ENCODE results near the gene ABI3. TPM values are rescaled to one million over a fixed set of nuclear protein-coding genes. Genes with fewer than 3 reads are reported as not detected.

The ABI3 gene, protein sequence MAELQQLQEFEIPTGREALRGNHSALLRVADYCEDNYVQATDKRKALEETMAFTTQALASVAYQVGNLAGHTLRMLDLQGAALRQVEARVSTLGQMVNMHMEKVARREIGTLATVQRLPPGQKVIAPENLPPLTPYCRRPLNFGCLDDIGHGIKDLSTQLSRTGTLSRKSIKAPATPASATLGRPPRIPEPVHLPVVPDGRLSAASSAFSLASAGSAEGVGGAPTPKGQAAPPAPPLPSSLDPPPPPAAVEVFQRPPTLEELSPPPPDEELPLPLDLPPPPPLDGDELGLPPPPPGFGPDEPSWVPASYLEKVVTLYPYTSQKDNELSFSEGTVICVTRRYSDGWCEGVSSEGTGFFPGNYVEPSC
- polyA plus RNA-seq = not detected in 2 replicates
- not detected in 2 replicates for polyA minus RNA-seq

- Histone ChIP-seq H3K4me3 (ENCODE audit: low read length) (no peak within 1 kb of the TSS), H3K9ac (ENCODE audit: low read length) (no peak within 1 kb of the TSS), H3K9me3 (ENCODE audit: low read length) (no peaks in the 10 kb centered on the region), H3K79me2 (replicated peaks; ENCODE audit: insufficient read depth, low read length) (no peaks in the 10 kb centered on the region), H3F3A (ENCODE audit: insufficient read depth, low read length, poor library complexity, severe bottlenecking) (no peaks in the 10 kb centered on the region), H4K20me1 (ENCODE audit: insufficient read depth) (no peaks in the 10 kb centered on the region), H3K36me3 (ENCODE audit: insufficient read depth, low read length) (no peaks in the 10 kb centered on the region), H3K9me2 (ENCODE audit: insufficient read depth, low read length) (no peaks in the 10 kb centered on the region), H3K27me3 (ENCODE audit: insufficient read depth, low read depth, low read length) (no peaks in the 10 kb centered on the region), H3K4me2 (ENCODE audit: low read length) (no peak within 1 kb of the TSS), H2AFZ (ENCODE audit: low read depth, low read length) (no peak within 1 kb of the TSS), H3K27ac (ENCODE audit: low read length) (no peak within 1 kb of the TSS)
- TF ChIP-seq MXI1 (conservative IDR thresholded peaks at IDR 0.05; ENCODE audit: poor library complexity, severe bottlenecking) (no peak), RAD21 (conservative IDR thresholded peaks at IDR 0.05) (no peak), EZH2 (IDR thresholded peaks at IDR 0.05; ENCODE audit: borderline replicate concordance, insufficient read depth, low read length, poor library complexity, severe bottlenecking) (no peak), SMC3 (conservative IDR thresholded peaks at IDR 0.05; ENCODE audit: poor library complexity) (no peak), CTCF (IDR thresholded peaks at IDR 0.05; ENCODE audit: poor library complexity, severe bottlenecking) (no peak), TAF1 (IDR thresholded peaks at IDR 0.05; ENCODE audit: low read depth) (no peak), POLR2AphosphoS5 (IDR thresholded peaks at IDR 0.05) (no peak), EP300 (conservative IDR thresholded peaks at IDR 0.05; ENCODE audit: poor library complexity, severe bottlenecking) (no peak)
- TF ChIP-seq, protein P1, sequence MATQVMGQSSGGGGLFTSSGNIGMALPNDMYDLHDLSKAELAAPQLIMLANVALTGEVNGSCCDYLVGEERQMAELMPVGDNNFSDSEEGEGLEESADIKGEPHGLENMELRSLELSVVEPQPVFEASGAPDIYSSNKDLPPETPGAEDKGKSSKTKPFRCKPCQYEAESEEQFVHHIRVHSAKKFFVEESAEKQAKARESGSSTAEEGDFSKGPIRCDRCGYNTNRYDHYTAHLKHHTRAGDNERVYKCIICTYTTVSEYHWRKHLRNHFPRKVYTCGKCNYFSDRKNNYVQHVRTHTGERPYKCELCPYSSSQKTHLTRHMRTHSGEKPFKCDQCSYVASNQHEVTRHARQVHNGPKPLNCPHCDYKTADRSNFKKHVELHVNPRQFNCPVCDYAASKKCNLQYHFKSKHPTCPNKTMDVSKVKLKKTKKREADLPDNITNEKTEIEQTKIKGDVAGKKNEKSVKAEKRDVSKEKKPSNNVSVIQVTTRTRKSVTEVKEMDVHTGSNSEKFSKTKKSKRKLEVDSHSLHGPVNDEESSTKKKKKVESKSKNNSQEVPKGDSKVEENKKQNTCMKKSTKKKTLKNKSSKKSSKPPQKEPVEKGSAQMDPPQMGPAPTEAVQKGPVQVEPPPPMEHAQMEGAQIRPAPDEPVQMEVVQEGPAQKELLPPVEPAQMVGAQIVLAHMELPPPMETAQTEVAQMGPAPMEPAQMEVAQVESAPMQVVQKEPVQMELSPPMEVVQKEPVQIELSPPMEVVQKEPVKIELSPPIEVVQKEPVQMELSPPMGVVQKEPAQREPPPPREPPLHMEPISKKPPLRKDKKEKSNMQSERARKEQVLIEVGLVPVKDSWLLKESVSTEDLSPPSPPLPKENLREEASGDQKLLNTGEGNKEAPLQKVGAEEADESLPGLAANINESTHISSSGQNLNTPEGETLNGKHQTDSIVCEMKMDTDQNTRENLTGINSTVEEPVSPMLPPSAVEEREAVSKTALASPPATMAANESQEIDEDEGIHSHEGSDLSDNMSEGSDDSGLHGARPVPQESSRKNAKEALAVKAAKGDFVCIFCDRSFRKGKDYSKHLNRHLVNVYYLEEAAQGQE (IDR thresholded peaks at IDR 0.05; ENCODE audit: borderline replicate concordance) = no peak
Observed at GRCh38 chr17:49210158-49211029, at the start of gene ABI3, which contains the start of gene GNGT2. TSS of gene ABI3 (plus strand) at chr17:49210707. CDS start at chr17:49210725, 18 bp downstream. TSS of gene GNGT2 (minus strand) at chr17:49210574. CDS start at chr17:49207422, 3,152 bp downstream.

DNA sequence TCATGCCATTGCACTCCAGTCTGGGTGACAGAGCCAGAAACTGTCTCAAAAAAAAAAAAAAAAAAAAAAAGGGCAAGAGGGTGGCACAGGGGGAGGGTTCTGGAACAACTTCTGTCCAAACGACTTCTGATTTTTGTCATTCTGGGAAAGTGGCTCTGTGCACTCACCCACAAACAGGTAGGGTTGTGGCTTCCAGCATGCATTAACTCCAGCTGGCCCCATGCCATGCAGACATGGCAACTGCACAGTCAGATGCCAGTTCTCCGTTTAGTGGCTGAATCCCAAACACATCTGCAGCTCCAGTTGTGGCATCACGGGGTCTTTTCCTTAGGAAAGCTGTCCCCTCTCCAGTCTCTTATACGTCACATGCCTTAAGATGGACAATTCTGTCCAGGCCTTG is 47.6 kb upstream of the ABI3 start:
- H3K4me2 ChIP-seq (ENCODE audit: low read length) = no peak overlapping the region
- H3K36me3 ChIP-seq (ENCODE audit: insufficient read depth, low read length) = no peaks in the 10 kb centered on the region
- no peak overlapping the region for H3K4me3 ChIP-seq (ENCODE audit: low read length)
- H3K9me3 ChIP-seq (ENCODE audit: low read length) = no peaks in the 10 kb centered on the region
- no peak overlapping the region for H3K9ac ChIP-seq (ENCODE audit: low read length)
- H3K27me3 ChIP-seq (ENCODE audit: insufficient read depth, low read depth, low read length) = no peaks in the 10 kb centered on the region
- no peak overlapping the region for H2AFZ ChIP-seq (ENCODE audit: low read depth, low read length)
- no peaks in the 10 kb centered on the region for H3F3A ChIP-seq (ENCODE audit: insufficient read depth, low read length, poor library complexity, severe bottlenecking)
- no peak overlapping the region for H3K27ac ChIP-seq (ENCODE audit: low read length)
- no peaks in the 10 kb centered on the region for H3K79me2 ChIP-seq (replicated peaks; ENCODE audit: insufficient read depth, low read length)
- no peaks in the 10 kb centered on the region for H3K9me2 ChIP-seq (ENCODE audit: insufficient read depth, low read length)
- H4K20me1 ChIP-seq (ENCODE audit: insufficient read depth) = no peaks in the 10 kb centered on the region
- no peak for TF ChIP-seq MXI1 (conservative IDR thresholded peaks at IDR 0.05; ENCODE audit: poor library complexity, severe bottlenecking)
